DMS 273 (cell line): ENCODE measurements around the gene HVCN1.
"Not testable (repeated sequence)": the region's sequence is repeated elsewhere in the genome, so short reads cannot be mapped to it uniquely, and the experiment has no call there.

Source experiments
- DNase-seq: peaks from one replicate; lab custom pipeline; 2025; ENCODE audit not compliant: unreplicated experiment; lab: John Stamatoyannopoulos, UW

Gene HVCN1

GRCh38 chr12:110688446-110689280 lies at the start of gene HVCN1:
HVCN1 (minus strand) TSS chr12:110689115; CDS start chr12:110683245, 5,870 bp downstream.
- peak; percentile 14 for DNase-seq

- DNase-seq: no peak
Measured at GRCh38 chr12:110737532-110737931, 48.6 kb upstream of the HVCN1 start.

GRCh38 chr12:110737016-110737415 lies 48.1 kb upstream of the HVCN1 start:
- not testable (repeated sequence) for DNase-seq

- DNase-seq: no peak
Measured at GRCh38 chr12:110733900-110734299, 45.0 kb upstream of the HVCN1 start.

GRCh38 chr12:110733089-110733715 lies 44.3 kb upstream of the HVCN1 start:
- DNase-seq: no peak

GRCh38 chr12:110732572-110732971 lies 43.7 kb upstream of the HVCN1 start:
- no peak for DNase-seq

- no peak for DNase-seq
Measured at GRCh38 chr12:110731479-110731878, 42.6 kb upstream of the HVCN1 start.

- no peak for DNase-seq
Measured at GRCh38 chr12:110728628-110729027, 39.7 kb upstream of the HVCN1 start.

- no peak for DNase-seq
Measured at GRCh38 chr12:110726708-110727369, 37.9 kb upstream of the HVCN1 start.

- no peak for DNase-seq
Measured at GRCh38 chr12:110726028-110726427, 37.1 kb upstream of the HVCN1 start.

- no peak for DNase-seq
Measured at GRCh38 chr12:110725267-110725666, 36.4 kb upstream of the HVCN1 start.

- DNase-seq: not testable (repeated sequence)
Measured at GRCh38 chr12:110722892-110723291, 34.0 kb upstream of the HVCN1 start.

- no peak for DNase-seq
Measured at GRCh38 chr12:110721570-110721969, 32.7 kb upstream of the HVCN1 start.

GRCh38 chr12:110720516-110720915 lies 31.6 kb upstream of the HVCN1 start:
- no peak for DNase-seq

- no peak for DNase-seq
Measured at GRCh38 chr12:110718222-110718908, 29.4 kb upstream of the HVCN1 start.

- no peak for DNase-seq
Measured at GRCh38 chr12:110717037-110717436, 28.1 kb upstream of the HVCN1 start.

GRCh38 chr12:110708917-110709316 lies 20.0 kb upstream of the HVCN1 start:
- no peak for DNase-seq

- no peak for DNase-seq
Measured at GRCh38 chr12:110705309-110705708, 16.4 kb upstream of the HVCN1 start.

GRCh38 chr12:110704750-110705149 lies 15.8 kb upstream of the HVCN1 start:
- peak; percentile 22 for DNase-seq

- DNase-seq: no peak
Measured at GRCh38 chr12:110704231-110704630, 15.3 kb upstream of the HVCN1 start.

GRCh38 chr12:110702081-110702480 lies 13.2 kb upstream of the HVCN1 start:
- no peak for DNase-seq
